ENCODE measurements around the gene MRGPRD.

MRGPRD gene

GRCh38 chr11:68970921-68971636 lies 9.7 kb downstream of the MRGPRD start:
- Mint-ChIP-seq H3K4me3 (no peak overlapping the region), H3K4me1 (no peaks in the 10 kb centered on the region), H3K36me3 (ENCODE audit: low read depth) (no peaks in the 10 kb centered on the region), H3K27me3 (ENCODE audit: low read depth, poor library complexity) (peaks cover 10% of the 10 kb centered on the region), H3K27ac (no peak overlapping the region), H3K9me3 (no peaks in the 10 kb centered on the region)
- no peak for DNase-seq
- no peak for TF ChIP-seq CTCF (IDR thresholded peaks at IDR 0.05)

- Mint-ChIP-seq H3K4me1 (no peaks in the 10 kb centered on the region), H3K4me3 (no peak overlapping the region), H3K36me3 (ENCODE audit: low read depth) (no peaks in the 10 kb centered on the region), H3K27me3 (ENCODE audit: low read depth, poor library complexity) (peaks cover 10% of the 10 kb centered on the region), H3K27ac (no peak overlapping the region), H3K9me3 (peaks cover 8% of the 10 kb centered on the region)
- DNase-seq: no peak
- TF ChIP-seq CTCF (IDR thresholded peaks at IDR 0.05): no peak
Observed at GRCh38 chr11:68969386-68969785, 11.4 kb downstream of the MRGPRD start.

- Mint-ChIP-seq H3K36me3 (ENCODE audit: low read depth) (no peaks in the 10 kb centered on the region), H3K9me3 (peaks cover 11% of the 10 kb centered on the region), H3K4me1 (no peaks in the 10 kb centered on the region), H3K27ac (no peak overlapping the region), H3K4me3 (no peak overlapping the region), H3K27me3 (ENCODE audit: low read depth, poor library complexity) (peaks cover 10% of the 10 kb centered on the region)
- no peak for TF ChIP-seq CTCF (IDR thresholded peaks at IDR 0.05)
- no peak for DNase-seq
Observed at GRCh38 chr11:68968306-68969250, 12.2 kb downstream of the MRGPRD start.

- peaks cover 4% of the 10 kb centered on the region for H3K27me3 Mint-ChIP-seq (ENCODE audit: low read depth, poor library complexity)
Observed at GRCh38 chr11:68966894-68967780, 13.6 kb downstream of the MRGPRD start.

More at GRCh38 chr11:68966894-68967780, 13.6 kb downstream of the MRGPRD start:
- no peaks in the 10 kb centered on the region for H3K36me3 Mint-ChIP-seq (ENCODE audit: low read depth)
- no peak for DNase-seq
- no peaks in the 10 kb centered on the region for H3K4me1 Mint-ChIP-seq
- TF ChIP-seq CTCF (IDR thresholded peaks at IDR 0.05): no peak
- no peak overlapping the region for H3K27ac Mint-ChIP-seq
- no peak overlapping the region for H3K4me3 Mint-ChIP-seq
- peaks cover 11% of the 10 kb centered on the region for H3K9me3 Mint-ChIP-seq

Data from nephron progenitor cell (in vitro differentiated cells).